Activated CD8-positive, alpha-beta memory T cell treated with anti-CD3 and anti-CD28 coated beads, Interleukin-2, amount 50 U/mL, for 1 hour (primary cell): ENCODE results near the gene GPATCH4.
"Not testable (repeated sequence)": the region's sequence is repeated elsewhere in the genome, so short reads cannot be mapped to it uniquely, and the experiment has no call there.

Source experiments
- DNase-seq: peaks from one replicate; pipeline ENCODE4 v3.0.0-alpha.2; 2020; ENCODE audit errors: extremely low read depth

Gene GPATCH4

GRCh38 chr1:156627313-156627880 lies 26.1 kb upstream of the GPATCH4 start:
- no peak for DNase-seq

GRCh38 chr1:156626079-156626438 lies 24.8 kb upstream of the GPATCH4 start:
- DNase-seq, result no peak

DNA sequence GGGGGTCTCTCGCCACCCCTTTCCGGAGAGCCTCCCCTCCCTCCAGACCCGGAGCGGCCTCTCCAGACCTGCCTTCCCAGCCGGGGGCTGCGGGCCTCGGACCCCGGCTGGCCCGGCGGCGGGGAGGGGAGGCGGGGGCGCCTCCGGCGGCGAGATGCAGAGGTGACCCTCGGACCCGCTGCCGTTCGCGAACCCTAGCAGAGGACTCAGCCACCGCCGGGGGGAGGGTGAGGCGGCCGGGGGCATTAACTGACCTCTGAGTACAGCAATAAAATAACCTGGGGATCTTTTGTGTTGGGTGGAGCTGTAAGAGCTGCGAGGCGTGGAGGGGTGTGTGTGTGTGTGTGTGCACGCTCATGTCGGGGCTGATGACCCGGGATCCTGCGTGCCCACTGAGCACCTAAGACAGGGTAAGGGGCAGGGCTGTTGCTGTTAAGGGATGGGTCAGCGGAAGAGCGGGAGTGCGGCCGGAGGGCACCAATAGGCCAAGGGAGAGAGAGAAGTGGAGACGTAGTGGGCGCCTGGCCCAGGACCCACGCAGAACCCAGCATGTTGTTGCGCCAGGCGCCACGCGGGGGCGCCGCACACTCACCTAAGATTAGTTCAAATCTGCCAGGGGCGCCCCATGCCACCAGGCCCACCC lies 24.3 kb upstream of the GPATCH4 start:
- DNase-seq, result no peak

DNA sequence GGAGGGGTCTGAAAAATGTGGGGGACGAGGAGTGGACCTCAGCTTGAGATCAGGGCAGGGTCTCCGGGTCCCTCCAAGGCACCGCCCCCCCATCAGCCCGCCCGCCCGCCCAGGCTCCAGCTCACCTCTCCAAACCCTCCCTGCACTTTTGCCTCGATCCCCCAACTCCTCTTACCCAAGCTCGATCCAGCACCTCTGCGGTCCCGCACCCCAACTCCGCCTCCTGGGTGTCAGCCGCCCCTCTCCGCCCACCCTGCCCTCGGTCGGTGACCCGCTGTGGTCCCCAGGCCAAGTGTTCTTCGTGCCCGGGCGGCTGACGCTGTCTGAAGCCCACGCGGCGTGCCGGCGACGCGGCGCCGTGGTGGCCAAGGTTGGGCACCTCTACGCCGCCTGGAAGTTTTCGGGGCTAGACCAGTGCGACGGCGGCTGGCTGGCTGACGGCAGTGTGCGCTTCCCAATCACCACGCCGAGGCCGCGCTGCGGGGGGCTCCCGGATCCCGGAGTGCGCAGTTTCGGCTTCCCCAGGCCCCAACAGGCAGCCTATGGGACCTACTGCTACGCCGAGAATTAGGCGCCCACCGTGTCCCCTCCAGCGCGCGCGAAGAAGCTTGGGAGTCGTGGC lies 23.6 kb upstream of the GPATCH4 start:
- DNase-seq, result no peak

DNA sequence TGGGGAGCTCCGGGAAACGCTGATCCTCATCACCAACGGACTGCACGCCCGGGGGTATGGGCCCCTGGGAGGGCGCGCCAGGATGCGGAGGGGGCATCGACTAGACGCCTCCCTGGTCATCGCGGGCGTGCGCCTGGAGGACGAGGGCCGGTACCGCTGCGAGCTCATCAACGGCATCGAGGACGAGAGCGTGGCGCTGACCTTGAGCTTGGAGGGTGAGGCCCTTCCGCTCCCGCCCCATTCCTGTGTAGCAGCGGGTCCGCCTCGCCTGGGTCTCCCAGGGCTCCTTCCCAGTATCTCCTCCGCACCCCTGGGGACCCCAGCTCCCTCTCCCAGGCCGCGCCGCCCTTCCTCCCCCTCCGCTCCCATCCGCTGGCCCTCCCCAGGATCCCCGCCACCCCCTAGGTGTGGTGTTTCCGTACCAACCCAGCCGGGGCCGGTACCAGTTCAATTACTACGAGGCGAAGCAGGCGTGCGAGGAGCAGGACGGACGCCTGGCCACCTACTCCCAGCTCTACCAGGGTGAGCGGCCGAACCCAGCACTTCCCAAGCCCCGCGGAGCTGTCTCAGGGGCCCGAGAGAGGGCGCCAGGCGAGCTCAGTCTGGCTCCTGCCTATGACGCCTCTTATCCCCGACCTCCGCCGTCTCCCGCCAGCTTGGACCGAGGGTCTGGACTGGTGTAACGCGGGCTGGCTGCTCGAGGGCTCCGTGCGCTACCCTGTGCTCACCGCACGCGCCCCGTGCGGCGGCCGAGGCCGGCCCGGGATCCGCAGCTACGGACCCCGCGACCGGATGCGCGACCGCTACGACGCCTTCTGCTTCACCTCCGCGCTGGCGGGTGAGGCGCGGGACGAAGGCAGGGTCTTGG lies 22.9 kb upstream of the GPATCH4 start:
- no peak for DNase-seq

GRCh38 chr1:156622581-156623297 lies 21.5 kb upstream of the GPATCH4 start:
- no peak for DNase-seq

DNA sequence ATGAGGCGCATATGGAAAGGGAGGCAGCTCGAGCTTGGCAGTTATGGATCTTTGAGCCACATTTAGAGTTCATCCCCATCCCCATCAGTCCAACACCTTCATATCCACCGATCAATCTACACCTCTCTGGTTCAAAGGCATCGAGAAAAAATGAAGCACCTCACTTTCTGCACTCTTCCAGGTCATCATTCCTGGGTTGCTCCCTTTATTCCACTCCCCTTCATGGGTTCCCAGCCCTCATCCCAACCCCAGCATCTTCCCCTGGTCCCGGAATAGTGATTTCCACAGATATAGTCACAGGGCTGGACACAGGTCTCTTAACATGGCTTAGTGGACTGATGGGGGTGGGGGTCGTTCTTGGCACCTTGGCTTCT lies 18.3 kb upstream of the GPATCH4 start:
- DNase-seq, result no peak

DNA sequence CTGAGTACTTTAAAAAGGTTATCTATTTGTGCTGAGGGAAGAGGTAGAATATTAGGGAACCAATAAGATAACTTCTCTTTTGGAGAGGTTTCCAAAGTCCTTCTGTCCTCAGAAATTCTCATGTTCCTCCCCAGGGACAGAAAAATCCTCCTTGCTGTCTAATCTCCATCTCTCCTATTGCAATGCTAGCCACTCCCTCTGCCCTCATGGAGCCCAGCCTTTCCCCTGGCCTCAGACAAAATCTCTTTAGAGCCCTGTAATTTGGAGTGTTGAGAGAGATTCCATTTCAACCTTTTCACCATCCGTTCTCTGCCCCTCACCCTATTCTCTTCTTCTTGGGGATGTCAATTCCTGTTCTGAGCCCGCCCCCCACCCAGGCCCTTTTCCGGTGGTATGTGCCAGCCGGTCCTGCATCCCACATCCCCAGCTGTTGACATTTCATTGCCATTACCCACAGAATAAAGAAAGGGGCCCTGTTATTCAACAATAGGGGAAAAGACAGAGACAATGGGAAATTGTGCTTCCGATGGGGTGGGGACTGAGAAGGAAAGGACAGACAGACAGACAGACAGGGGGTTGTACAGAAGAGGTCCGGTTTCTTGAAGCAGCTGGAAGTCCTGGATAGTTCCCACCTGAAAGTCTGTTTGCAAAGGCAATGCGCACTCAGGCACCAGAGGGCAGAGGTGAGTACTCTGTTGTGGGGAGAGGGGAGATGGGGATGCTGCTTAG lies 17.7 kb upstream of the GPATCH4 start, which contains the start of gene HAPLN2:
Gene HAPLN2 (plus strand): TSS at position 563 of the 729 bp plus-strand sequence. CDS start 4,076 bp downstream, outside the sequence.
- DNase-seq, result no peak

DNA sequence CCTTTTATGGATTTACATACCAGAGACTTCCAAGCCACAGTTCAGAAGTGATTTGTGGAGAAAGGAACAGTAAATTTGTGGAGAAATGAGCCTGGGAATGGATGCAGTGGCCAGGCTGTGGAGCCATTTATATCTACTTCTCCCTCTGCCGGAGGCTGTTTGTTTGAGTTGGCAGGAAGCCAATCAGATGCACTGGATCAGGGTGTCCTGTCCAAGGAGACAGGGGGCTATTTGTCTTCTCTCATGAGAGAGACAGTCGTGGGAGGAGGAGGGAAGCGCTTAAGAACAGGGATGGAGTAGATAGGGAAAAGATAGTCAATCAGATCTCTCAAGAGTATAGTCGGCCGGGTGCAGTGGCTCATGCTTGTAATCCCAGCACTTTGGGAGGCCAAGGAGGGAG lies 15.2 kb upstream of the GPATCH4 start:
- DNase-seq, result no peak

DNA sequence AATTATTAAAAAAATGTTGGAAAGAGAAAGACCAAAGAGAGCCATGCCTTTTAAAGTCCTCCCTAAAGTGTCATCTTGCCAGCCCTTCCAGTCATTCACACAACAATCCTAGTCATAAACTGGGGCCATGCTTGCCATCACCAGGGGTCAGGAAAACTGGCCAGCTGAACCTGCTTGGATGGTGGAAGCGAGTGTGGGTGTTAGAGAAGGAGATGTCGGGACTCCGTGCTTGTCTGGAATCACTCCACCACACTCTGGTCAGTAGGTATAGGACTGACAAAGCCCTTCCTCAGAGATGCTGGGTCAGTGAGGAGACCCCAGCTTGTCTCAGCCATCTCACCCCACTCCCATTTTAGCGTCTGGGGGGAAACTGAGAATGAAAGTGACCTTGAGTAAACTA lies 14.7 kb upstream of the GPATCH4 start:
- DNase-seq, result no peak

DNA sequence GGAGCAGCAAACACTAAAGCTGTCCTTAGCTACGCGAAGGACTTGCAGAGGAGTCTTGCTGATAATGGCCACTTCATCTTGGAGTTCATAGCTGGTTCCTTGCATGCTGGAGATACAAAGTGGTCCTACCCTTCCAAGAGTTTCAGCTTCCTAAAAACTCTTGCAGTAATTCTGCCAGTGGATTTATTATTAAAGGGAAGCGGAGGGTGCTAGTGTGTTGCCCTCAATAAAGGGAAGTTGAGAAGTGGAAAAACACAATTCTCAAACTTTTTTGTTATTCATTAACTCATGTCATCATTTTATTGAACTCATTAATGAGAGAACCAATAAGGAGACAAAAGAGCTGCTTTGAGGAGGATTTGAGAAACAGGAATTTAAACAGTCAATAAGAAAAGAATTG lies 11.4 kb upstream of the GPATCH4 start:
- no peak for DNase-seq

DNA sequence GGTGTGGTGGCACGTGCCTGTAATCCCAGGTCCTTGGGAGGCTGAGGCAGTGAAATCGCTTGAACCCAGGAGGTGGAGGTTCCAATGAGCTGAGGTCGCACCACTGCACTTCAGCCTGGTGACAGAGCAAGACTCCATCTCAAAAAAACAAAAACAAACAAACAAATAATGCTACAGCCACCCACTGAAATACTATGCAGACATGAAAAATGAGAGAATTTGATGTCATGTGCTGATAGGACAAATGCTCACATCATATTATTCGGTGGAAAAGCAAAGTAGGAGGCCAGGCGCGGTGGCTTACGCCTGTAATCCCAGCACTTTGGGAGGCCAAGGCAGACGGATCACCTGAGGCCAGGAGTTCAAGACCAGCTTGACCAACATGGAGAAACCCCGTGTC lies 8.8 kb upstream of the GPATCH4 start:
- not testable (repeated sequence) for DNase-seq

DNA sequence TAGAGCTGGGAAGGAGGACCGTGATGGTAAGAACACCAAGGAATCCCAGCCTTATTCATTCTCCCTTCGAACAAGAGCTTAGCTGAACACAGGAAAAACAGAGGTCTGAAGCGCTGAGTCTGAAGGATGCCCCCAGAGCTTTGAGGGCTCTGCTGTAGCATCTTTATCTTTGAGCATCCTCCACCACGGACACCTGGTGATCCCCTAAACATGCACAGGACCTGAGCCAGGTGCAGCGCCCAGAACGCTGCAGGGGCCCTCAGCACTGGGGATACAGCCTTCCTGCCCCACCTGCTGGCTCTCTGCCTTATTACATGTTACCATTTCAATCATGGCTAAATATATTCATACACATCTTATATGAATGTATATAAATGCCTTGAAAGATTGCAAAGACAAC lies 7.7 kb upstream of the GPATCH4 start:
- DNase-seq, result no peak

- DNase-seq, result peak; percentile 42
Measured at GRCh38 chr1:156608036-156608674, 6.9 kb upstream of the GPATCH4 start.

DNA sequence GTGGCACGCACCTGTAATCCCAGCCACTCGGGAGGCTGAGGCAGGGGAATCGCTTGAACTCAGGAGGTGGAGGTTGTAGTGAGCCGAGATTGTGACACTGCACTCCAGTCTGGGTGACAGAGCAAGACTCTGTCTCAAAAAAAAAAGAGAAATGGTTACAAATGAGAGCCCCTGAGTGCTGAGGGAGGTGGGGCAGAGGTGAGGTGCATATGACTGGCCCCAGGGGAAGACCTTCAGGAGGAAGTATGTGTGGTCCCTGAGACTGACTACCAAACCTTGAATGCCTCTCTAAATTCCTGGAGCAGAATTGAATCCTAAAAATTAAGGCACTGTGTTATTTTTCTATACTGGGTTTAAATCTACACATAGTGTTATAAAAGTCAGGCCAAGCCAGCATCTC lies 6.1 kb upstream of the GPATCH4 start:
- not testable (repeated sequence) for DNase-seq

GRCh38 chr1:156602557-156602993 lies 1.3 kb upstream of the GPATCH4 start:
- no peak for DNase-seq

- no peak for DNase-seq
Measured at GRCh38 chr1:156601892-156602291, 613 bp upstream of the GPATCH4 start.

- DNase-seq, result no peak
Measured at GRCh38 chr1:156600733-156601121, 552 bp downstream of the GPATCH4 start.

GRCh38 chr1:156599811-156600210 lies 1.5 kb downstream of the GPATCH4 start:
- no peak for DNase-seq

- DNase-seq, result no peak
Measured at GRCh38 chr1:156598731-156599432, 2.4 kb downstream of the GPATCH4 start.
